K562 (cell line): ENCODE results near the gene MPRIP. TPM values are rescaled to one million over a fixed set of nuclear protein-coding genes. Genes with fewer than 3 reads are reported as not detected.

Source experiments
- KDM1A ChIP-seq, 2 experiments: fragments of 450-650 bp; IDR thresholded peaks; 2 replicates each; pipeline ENCODE4 v1.6.1; 2016; ENCODE audit warnings: mild to moderate bottlenecking in 2 of 2
- polyA plus RNA-seq, 8 experiments: library from polyadenylated mRNA; depleted of rRNA in 4 of 8; stranded (reverse) in 5 of 8; unstranded in 3 of 8; fragments of >200 nt; fragmentation: Nextera tagmentation in 2 of 8; fragmentation: Illumina TruSeq in 1 of 8; extraction: Ambion mirVana in 2 of 8; extraction: Trizol in 1 of 8; gene quantifications; 2 replicates each; pipeline versions ENCODE4 v1.2.1 to v1.2.3, GENCODE V29; 2011 to 2014; ENCODE audit warnings: inconsistent platforms in 1 of 8, missing spikeins in 1 of 8
- total RNA-seq, 7 experiments: library from RNA; depleted of rRNA in 6 of 7; stranded (reverse); fragments of >200 nt in 6 of 7; fragmentation: Illumina TruSeq in 2 of 7; extraction: Trizol in 2 of 7; gene quantifications; 2 replicates each; pipeline versions ENCODE4 v1.2.1 to v1.2.3, GENCODE V29; 2011 to 2021; ENCODE audit warnings: low replicate concordance in 1 of 7
- TF ChIP-seq, protein P1 (sequence below), 2 experiments: fragments of 450-650 bp; IDR thresholded peaks; 2 replicates each; pipeline ENCODE4 v1.6.1; 2016; ENCODE audit warnings: mild to moderate bottlenecking in 2 of 2, borderline replicate concordance in 1 of 2, low read depth in 1 of 2, moderate library complexity in 1 of 2
- TF ChIP-seq, protein P2 (sequence below): fragments of 450-650 bp; IDR thresholded peaks from 2 replicates; pipeline ENCODE4 v1.6.1; 2016; ENCODE audit warnings: mild to moderate bottlenecking, moderate library complexity
- TF ChIP-seq, protein P3 (sequence below), 2 experiments: fragments of 450-650 bp; conservative IDR thresholded peaks; 2 replicates each; pipeline ENCODE4 v1.6.1; 2017; ENCODE audit warnings: mild to moderate bottlenecking in 2 of 2, moderate library complexity in 2 of 2

Gene MPRIP
- total and polyA plus RNA-seq, 9 of the 15 experiments (the other 6 are each of a cell fraction or from before 2014, with no cell fraction given): 10.0 to 72.6 (median 30.1) TPM

DNA sequence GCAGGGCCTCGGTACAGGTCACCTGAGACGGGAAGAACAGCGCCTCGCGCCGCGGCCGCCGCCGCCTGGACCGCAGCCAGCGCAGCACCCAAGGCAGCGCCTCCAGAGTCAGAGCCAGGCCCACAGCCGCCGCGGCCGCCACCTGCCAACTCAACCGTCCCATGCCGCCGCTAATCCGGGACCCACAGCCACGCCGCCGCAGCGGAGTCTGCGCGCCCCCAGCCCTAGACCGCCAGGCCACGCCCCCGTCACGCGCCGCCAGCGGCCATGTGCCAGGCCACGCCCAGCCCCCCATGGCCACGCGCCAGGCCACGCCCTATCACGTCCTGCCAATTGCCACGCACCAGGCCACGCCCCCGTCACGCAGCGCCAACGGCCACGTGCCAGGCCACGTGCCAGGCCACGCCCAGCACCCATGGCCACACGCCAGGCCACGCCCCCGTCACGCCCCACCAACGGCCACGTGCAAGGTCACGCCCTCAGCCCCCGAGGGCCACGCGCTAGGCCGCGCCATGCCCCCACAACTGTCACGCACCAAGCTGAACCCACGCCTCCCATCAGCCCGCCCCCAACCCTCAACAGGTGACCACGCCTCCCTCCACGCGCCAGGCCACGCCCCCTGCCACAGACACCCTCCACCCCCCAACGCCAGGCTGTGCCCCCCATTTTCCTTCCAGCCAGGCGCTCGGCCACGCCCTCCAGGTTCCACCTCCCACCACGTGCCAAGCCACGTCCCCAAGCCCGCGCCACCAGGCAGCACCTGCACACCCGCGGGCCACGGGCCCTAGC is 164.1 kb downstream of the MPRIP start, which contains the start of gene PLD6 (continued):
- TF ChIP-seq, protein P1, sequence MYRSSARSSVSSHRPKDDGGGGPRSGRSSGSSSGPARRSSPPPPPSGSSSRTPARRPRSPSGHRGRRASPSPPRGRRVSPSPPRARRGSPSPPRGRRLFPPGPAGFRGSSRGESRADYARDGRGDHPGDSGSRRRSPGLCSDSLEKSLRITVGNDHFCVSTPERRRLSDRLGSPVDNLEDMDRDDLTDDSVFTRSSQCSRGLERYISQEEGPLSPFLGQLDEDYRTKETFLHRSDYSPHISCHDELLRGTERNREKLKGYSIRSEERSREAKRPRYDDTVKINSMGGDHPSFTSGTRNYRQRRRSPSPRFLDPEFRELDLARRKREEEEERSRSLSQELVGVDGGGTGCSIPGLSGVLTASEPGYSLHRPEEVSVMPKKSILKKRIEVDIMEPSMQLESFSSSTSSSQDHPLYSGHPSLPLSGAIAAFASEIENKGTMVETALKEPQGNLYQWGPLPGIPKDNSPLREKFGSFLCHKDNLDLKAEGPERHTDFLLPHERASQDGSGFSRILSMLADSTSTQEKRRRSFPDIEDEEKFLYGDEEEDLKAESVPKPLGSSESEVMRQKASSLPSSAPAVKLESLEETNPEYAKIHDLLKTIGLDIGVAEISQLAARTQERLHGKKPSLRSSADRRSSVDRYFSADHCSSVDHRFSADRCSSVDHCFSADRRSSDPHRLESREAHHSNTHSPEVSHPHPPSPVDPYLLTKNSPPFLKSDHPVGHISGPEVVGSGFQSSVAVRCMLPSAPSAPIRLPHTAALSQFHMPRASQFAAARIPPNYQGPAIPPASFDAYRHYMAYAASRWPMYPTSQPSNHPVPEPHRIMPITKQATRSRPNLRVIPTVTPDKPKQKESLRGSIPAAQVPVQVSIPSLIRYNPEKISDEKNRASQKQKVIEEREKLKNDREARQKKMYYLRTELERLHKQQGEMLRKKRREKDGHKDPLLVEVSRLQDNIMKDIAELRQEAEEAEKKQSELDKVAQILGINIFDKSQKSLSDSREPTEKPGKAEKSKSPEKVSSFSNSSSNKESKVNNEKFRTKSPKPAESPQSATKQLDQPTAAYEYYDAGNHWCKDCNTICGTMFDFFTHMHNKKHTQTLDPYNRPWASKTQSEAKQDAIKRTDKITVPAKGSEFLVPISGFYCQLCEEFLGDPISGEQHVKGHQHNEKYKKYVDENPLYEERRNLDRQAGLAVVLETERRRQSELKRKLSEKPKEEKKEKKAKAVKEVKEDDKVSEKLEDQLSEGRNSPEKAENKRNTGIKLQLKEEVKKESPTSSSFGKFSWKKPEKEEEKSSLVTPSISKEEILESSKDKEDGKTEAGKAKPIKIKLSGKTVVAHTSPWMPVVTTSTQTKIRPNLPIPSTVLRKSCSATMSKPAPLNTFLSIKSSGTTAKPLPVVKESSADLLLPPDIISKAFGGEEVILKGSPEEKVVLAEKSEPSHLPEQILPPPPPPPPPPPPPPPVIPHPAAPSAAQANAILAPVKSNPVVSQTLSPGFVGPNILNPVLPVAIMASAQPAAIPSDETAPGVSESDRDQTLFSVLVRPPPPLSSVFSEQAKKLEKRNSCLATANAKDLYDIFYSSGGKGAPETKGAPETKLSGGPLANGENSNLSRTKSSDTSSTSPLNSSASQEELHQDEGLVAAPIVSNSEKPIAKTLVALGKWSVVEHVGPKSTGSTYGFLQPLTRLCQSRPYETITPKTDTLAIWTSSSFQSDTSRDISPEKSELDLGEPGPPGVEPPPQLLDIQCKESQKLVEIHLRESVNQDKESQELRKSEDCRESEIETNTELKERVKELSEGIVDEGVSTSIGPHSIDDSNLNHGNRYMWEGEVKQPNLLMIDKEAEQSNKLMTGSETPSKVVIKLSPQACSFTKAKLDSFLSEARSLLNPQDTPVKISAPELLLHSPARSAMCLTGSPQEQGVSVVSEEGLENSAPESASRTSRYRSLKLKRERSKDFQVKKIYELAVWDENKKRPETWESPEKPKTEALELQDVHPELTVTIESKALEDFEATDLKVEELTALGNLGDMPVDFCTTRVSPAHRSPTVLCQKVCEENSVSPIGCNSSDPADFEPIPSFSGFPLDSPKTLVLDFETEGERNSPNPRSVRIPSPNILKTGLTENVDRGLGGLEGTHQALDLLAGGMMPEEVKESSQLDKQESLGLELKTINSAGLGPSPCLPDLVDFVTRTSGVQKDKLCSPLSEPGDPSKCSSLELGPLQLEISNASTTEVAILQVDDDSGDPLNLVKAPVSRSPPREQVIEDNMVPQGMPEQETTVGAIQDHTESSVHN (IDR thresholded peaks at IDR 0.05; ENCODE audit: borderline replicate concordance in 1 of 2, low read depth in 1 of 2): no peak
- TF ChIP-seq, protein P2, sequence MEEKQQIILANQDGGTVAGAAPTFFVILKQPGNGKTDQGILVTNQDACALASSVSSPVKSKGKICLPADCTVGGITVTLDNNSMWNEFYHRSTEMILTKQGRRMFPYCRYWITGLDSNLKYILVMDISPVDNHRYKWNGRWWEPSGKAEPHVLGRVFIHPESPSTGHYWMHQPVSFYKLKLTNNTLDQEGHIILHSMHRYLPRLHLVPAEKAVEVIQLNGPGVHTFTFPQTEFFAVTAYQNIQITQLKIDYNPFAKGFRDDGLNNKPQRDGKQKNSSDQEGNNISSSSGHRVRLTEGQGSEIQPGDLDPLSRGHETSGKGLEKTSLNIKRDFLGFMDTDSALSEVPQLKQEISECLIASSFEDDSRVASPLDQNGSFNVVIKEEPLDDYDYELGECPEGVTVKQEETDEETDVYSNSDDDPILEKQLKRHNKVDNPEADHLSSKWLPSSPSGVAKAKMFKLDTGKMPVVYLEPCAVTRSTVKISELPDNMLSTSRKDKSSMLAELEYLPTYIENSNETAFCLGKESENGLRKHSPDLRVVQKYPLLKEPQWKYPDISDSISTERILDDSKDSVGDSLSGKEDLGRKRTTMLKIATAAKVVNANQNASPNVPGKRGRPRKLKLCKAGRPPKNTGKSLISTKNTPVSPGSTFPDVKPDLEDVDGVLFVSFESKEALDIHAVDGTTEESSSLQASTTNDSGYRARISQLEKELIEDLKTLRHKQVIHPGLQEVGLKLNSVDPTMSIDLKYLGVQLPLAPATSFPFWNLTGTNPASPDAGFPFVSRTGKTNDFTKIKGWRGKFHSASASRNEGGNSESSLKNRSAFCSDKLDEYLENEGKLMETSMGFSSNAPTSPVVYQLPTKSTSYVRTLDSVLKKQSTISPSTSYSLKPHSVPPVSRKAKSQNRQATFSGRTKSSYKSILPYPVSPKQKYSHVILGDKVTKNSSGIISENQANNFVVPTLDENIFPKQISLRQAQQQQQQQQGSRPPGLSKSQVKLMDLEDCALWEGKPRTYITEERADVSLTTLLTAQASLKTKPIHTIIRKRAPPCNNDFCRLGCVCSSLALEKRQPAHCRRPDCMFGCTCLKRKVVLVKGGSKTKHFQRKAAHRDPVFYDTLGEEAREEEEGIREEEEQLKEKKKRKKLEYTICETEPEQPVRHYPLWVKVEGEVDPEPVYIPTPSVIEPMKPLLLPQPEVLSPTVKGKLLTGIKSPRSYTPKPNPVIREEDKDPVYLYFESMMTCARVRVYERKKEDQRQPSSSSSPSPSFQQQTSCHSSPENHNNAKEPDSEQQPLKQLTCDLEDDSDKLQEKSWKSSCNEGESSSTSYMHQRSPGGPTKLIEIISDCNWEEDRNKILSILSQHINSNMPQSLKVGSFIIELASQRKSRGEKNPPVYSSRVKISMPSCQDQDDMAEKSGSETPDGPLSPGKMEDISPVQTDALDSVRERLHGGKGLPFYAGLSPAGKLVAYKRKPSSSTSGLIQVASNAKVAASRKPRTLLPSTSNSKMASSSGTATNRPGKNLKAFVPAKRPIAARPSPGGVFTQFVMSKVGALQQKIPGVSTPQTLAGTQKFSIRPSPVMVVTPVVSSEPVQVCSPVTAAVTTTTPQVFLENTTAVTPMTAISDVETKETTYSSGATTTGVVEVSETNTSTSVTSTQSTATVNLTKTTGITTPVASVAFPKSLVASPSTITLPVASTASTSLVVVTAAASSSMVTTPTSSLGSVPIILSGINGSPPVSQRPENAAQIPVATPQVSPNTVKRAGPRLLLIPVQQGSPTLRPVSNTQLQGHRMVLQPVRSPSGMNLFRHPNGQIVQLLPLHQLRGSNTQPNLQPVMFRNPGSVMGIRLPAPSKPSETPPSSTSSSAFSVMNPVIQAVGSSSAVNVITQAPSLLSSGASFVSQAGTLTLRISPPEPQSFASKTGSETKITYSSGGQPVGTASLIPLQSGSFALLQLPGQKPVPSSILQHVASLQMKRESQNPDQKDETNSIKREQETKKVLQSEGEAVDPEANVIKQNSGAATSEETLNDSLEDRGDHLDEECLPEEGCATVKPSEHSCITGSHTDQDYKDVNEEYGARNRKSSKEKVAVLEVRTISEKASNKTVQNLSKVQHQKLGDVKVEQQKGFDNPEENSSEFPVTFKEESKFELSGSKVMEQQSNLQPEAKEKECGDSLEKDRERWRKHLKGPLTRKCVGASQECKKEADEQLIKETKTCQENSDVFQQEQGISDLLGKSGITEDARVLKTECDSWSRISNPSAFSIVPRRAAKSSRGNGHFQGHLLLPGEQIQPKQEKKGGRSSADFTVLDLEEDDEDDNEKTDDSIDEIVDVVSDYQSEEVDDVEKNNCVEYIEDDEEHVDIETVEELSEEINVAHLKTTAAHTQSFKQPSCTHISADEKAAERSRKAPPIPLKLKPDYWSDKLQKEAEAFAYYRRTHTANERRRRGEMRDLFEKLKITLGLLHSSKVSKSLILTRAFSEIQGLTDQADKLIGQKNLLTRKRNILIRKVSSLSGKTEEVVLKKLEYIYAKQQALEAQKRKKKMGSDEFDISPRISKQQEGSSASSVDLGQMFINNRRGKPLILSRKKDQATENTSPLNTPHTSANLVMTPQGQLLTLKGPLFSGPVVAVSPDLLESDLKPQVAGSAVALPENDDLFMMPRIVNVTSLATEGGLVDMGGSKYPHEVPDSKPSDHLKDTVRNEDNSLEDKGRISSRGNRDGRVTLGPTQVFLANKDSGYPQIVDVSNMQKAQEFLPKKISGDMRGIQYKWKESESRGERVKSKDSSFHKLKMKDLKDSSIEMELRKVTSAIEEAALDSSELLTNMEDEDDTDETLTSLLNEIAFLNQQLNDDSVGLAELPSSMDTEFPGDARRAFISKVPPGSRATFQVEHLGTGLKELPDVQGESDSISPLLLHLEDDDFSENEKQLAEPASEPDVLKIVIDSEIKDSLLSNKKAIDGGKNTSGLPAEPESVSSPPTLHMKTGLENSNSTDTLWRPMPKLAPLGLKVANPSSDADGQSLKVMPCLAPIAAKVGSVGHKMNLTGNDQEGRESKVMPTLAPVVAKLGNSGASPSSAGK: peak; percentile 91
- TF ChIP-seq, protein P3, sequence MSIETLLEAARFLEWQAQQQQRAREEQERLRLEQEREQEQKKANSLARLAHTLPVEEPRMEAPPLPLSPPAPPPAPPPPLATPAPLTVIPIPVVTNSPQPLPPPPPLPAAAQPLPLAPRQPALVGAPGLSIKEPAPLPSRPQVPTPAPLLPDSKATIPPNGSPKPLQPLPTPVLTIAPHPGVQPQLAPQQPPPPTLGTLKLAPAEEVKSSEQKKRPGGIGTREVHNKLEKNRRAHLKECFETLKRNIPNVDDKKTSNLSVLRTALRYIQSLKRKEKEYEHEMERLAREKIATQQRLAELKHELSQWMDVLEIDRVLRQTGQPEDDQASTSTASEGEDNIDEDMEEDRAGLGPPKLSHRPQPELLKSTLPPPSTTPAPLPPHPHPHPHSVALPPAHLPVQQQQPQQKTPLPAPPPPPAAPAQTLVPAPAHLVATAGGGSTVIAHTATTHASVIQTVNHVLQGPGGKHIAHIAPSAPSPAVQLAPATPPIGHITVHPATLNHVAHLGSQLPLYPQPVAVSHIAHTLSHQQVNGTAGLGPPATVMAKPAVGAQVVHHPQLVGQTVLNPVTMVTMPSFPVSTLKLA (conservative IDR thresholded peaks at IDR 0.05): peak; percentile 100
- TF ChIP-seq KDM1A (IDR thresholded peaks at IDR 0.05): no peak
